ENCODE results near the gene CLASP1. TPM values are rescaled to one million over a fixed set of nuclear protein-coding genes. Genes with fewer than 3 reads are reported as not detected.

The CLASP1 gene
- total RNA-seq (2022; extraction: Qiagen RNA extraction), result 16.8 to 24.8 TPM (median 23.4 TPM) in 5 replicates

DNA sequence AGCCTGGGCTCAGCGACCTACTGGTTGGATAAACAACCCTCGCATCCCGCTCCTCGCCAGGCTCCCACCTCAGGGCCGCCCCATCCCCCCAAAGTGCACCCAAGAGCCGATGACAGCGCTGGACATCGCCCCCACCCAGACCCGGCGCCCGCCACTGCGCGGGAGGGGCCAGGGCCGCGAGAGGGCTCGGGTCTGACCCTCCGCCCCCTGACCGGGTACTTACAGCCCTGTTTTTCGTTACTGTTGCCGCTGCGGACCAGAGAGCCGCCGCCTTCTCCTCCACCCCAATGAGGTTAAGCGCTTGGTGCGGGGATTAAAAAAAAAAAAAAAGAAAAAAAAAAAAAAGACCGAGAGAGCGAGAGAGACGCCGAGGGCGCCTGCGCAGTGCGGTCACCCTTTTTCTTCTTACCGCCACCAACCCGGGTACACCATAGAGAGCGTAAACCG lies at the start of gene CLASP1:
TSS of gene CLASP1 (minus strand) at position 314 of the 447 bp plus-strand sequence. CDS start 43,567 bp downstream, outside the sequence.

Other genes with a start within 250 kb of the CLASP1 start
- gene RNU4ATAC, start 118.6 kb downstream of the CLASP1 start, total RNA-seq (2022; extraction: Qiagen RNA extraction), result not detected in 5 replicates
- gene NIFK, start 87.4 kb upstream of the CLASP1 start, total RNA-seq (2022; extraction: Qiagen RNA extraction), result 63.8 to 99.4 TPM (median 92.5 TPM) in 5 replicates
- gene TSN, start 106.2 kb upstream of the CLASP1 start, total RNA-seq (2022; extraction: Qiagen RNA extraction), result 60.1 to 68.0 TPM (median 64.3 TPM) in 5 replicates

Data from A549 treated with dexamethasone at 1 μM for 4 hours (cell line).